Prostate gland (tissue), 2 donors: ENCODE data around the gene ITPKB. TPM values are rescaled to one million over a fixed set of nuclear protein-coding genes. Genes with fewer than 3 reads are reported as not detected.
A peak's percentile ranks its signal among the peaks of the same experiment; 100 is the strongest.

Source experiments
- DNase-seq: peaks from one replicate; pipeline ENCODE4 v3.0.0-alpha.2; 2019; ENCODE audit warnings: low spot score
- H3K27ac ChIP-seq, 2 donors: fragments of 200-600 bp; sonication (generic); 2 replicates each; pipeline ENCODE4 v1.5.1; 2017 to 2019
- H3K27me3 ChIP-seq: fragments of 200-600 bp; sonication (generic); replicated peaks from 2 replicates; pipeline ENCODE4 v1.5.1; 2019; ENCODE audit not compliant: insufficient read depth
- H3K36me3 ChIP-seq, 2 donors: fragments of 200-600 bp; sonication (generic); 1 replicate in 1 of 2; 2 replicates in 1 of 2; pipeline versions ENCODE4 v1.5.1 to v1.8.1; 2017 to 2019
- H3K4me1 ChIP-seq: fragments of 200-600 bp; sonication (generic); replicated peaks from 2 replicates; pipeline ENCODE4 v1.5.1; 2019
- H3K4me3 ChIP-seq, 2 donors: fragments of 200-600 bp; sonication (generic); 2 replicates each; pipeline ENCODE4 v1.5.1; 2017 to 2019
- H3K9me3 ChIP-seq: fragments of 200-600 bp; sonication (generic); 2 replicates; pipeline ENCODE4 v1.5.1; 2017
- POLR2A ChIP-seq: fragments of 450-650 bp; IDR thresholded peaks from one replicate; pipeline ENCODE4 v1.6.1; 2016; ENCODE audit warnings: antibody characterized with exemption, mild to moderate bottlenecking
- POLR2AphosphoS5 ChIP-seq: sonication (generic); formaldehyde crosslinking; IDR thresholded peaks from one replicate; pipeline ENCODE4 v1.6.1; 2017; ENCODE audit warnings: antibody characterized with exemption
- WGBS: methylation state at CpG from one replicate; pipeline ENCODE4 v1.1.5; 2018; 5-methylcytosine and 5-hydroxymethylcytosine counted together
- intact Hi-C: fragments of 100-400 bp; cut with DNase I; formaldehyde crosslinking; loops from one replicate; pipeline ENCODE4 v1.14.2; 2022
- total RNA-seq, 2 donors: library from RNA; depleted of rRNA; stranded (reverse); fragments of >200 nt; gene quantifications; one replicate each; pipeline ENCODE4 v1.1.0, GENCODE V29; 2016
- TF ChIP-seq, protein P1 (sequence below), 4 experiments: fragments of 200-600 bp in 2 of 4; fragments of 450-650 bp in 2 of 4; sonication (generic) in 2 of 4; IDR thresholded peaks; 1 replicate in 3 of 4; 2 replicates in 1 of 4; pipeline ENCODE4 v1.5.1; 2016 to 2019; ENCODE audit warnings: antibody characterized with exemption in 4 of 4, mild to moderate bottlenecking in 2 of 4, moderate library complexity in 2 of 4

ITPKB gene
- total RNA-seq, 2 donors from 2014 or later: 47.5 to 49.2 TPM

- intact Hi-C loops: loop anchor here (2.0 kb wide), 1 partner anchor 57 kb away; no protein-coding TSS in a partner anchor
- Histone ChIP-seq H3K9me3 (no peaks in the 10 kb centered on the region), H3K27me3 (no peaks in the 10 kb centered on the region), H3K4me3 (no peak overlapping the region), H3K4me1 (peaks cover 15% of the 10 kb centered on the region), H3K27ac (peak overlapping the region; percentile 10 to 21), H3K36me3 (no peaks in the 10 kb centered on the region)
- no peak for DNase-seq
- TF ChIP-seq, protein P1, sequence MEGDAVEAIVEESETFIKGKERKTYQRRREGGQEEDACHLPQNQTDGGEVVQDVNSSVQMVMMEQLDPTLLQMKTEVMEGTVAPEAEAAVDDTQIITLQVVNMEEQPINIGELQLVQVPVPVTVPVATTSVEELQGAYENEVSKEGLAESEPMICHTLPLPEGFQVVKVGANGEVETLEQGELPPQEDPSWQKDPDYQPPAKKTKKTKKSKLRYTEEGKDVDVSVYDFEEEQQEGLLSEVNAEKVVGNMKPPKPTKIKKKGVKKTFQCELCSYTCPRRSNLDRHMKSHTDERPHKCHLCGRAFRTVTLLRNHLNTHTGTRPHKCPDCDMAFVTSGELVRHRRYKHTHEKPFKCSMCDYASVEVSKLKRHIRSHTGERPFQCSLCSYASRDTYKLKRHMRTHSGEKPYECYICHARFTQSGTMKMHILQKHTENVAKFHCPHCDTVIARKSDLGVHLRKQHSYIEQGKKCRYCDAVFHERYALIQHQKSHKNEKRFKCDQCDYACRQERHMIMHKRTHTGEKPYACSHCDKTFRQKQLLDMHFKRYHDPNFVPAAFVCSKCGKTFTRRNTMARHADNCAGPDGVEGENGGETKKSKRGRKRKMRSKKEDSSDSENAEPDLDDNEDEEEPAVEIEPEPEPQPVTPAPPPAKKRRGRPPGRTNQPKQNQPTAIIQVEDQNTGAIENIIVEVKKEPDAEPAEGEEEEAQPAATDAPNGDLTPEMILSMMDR (IDR thresholded peaks at IDR 0.05): no peak
- TF ChIP-seq POLR2A (no peak), POLR2AphosphoS5 (no peak)
- 69% methylated on average over 10 of the region's 11 CpGs for WGBS
Measured at GRCh38 chr1:226653311-226653921, 85.7 kb downstream of the ITPKB start.

GRCh38 chr1:226652613-226653012 is 86.5 kb downstream of the ITPKB start:
- H3K9me3 ChIP-seq: no peaks in the 10 kb centered on the region
- H3K4me3 ChIP-seq: no peak overlapping the region
- no peaks in the 10 kb centered on the region for H3K27me3 ChIP-seq
- intact Hi-C loops: loop anchor here (2.0 kb wide), 1 partner anchor 58 kb away; no protein-coding TSS in a partner anchor
- H3K4me1 ChIP-seq: peaks cover 8% of the 10 kb centered on the region
- WGBS: 94% methylated on average over 5 of the region's 6 CpGs
- no peak overlapping the region for H3K27ac ChIP-seq
- peaks cover 0 to 5% of the 10 kb centered on the region in 2 donors for H3K36me3 ChIP-seq
- TF ChIP-seq POLR2AphosphoS5 (no peak), POLR2A (no peak)
- TF ChIP-seq, protein P1 (IDR thresholded peaks at IDR 0.05): no peak
- no peak for DNase-seq

DNA sequence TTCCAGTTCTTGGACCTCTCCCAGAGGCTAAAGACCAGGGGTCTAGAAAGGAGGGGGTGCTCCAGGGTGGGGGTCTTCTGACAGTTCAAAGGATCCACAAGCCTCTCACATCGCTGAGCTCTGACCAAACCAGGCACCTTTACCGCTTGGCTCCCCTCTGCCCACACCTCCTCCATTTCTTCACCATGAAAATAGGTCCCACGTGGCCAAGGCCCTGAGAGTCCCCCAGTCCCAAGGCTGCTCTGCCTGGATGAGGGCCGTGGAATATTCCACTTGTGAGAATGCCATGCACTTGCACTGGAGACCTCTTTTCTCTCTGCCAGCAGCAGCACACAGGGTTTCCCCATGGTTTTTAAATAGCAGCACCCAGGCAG is 87.4 kb downstream of the ITPKB start:
- no peak for TF ChIP-seq POLR2A
- TF ChIP-seq, protein P1 (IDR thresholded peaks at IDR 0.05): no peak
- no peak for TF ChIP-seq POLR2AphosphoS5
- WGBS: 85% methylated on average over 4 of the region's 4 CpGs
- H3K4me3 ChIP-seq: no peak overlapping the region
- no peaks in the 10 kb centered on the region for H3K9me3 ChIP-seq
- H3K27ac ChIP-seq: peak overlapping the region in 1 of 2 donors; percentile 12
- H3K36me3 ChIP-seq: peaks cover 1 to 14% of the 10 kb centered on the region in 2 donors
- intact Hi-C loops: loop anchor here (2.0 kb wide), 1 partner anchor 59 kb away; no protein-coding TSS in a partner anchor
- peaks cover 3% of the 10 kb centered on the region for H3K4me1 ChIP-seq
- DNase-seq: no peak
- H3K27me3 ChIP-seq: no peaks in the 10 kb centered on the region

DNA sequence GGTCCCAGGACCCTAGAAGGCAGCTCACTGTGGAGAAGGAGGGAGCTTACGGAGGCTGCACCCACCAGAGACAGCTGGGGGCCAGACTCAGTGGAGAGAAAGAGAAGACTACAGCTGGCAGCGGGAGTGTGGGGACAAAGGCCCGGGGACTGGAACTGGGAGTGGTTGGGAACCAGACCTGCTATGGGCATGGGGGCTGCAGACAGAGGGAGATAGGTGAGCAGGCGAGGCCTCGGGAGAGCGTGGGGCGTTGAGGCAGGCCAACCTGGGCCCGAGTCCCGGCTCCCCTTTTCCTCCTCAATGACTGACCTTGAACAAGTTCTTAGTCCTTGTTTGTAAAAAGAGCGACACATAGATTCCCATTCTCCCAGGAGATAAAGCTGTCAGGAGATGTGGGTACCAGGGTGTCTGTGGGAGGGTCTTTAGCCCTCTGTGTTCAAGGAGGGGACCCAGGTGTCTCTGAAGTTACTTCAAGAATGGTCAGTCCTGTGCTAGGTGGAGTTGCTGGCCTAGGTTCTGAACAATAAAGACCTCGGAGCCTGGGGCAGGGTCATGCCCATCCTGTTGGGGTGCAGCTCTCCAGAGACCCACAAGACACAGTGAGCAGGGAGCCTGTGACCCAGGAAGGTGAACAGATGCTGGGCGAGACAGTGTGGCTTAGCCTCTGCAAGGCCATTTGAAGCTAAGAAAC is 87.9 kb downstream of the ITPKB start:
- WGBS: 89% methylated on average over 12 of the region's 12 CpGs
- TF ChIP-seq POLR2A (no peak), POLR2AphosphoS5 (no peak)
- TF ChIP-seq, protein P1 (IDR thresholded peaks at IDR 0.05): no peak
- DNase-seq: no peak
- no peaks in the 10 kb centered on the region for H3K27me3 ChIP-seq
- peak overlapping the region in 1 of 2 donors; percentile 12 for H3K27ac ChIP-seq
- no peak overlapping the region for H3K4me3 ChIP-seq
- intact Hi-C loops: no loop called here
- H3K9me3 ChIP-seq: no peaks in the 10 kb centered on the region
- H3K36me3 ChIP-seq: peaks cover 3 to 15% of the 10 kb centered on the region in 2 donors
- H3K4me1 ChIP-seq: peaks cover 5% of the 10 kb centered on the region
